Medulla oblongata (tissue), 1 donor: Measurements from ENCODE around the gene EDIL3.

Source experiments
- DNase-seq: peaks from one replicate; pipeline ENCODE4 v3.0.0-alpha.2; 2015; ENCODE audit errors: extremely low spot score

The EDIL3 gene

DNA sequence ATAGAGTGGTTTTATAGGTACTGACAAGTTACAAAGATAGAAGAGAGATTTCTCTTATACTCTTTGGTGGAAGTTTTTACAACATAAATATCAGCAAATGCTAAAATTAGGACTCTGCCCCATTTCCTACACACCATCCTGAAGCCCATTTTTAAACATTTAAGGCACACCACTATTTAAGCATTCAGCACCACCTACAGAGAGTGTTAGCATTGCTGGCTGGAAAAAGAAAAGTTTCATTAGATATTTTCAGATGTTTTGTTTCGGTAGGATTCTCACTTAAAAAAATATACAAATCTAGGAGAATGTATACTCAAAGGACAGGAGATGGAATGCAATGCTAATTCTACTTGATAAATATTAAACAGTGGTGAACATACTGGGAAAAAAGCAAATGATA lies 471.1 kb downstream of the EDIL3 start:
- DNase-seq: no peak

DNA sequence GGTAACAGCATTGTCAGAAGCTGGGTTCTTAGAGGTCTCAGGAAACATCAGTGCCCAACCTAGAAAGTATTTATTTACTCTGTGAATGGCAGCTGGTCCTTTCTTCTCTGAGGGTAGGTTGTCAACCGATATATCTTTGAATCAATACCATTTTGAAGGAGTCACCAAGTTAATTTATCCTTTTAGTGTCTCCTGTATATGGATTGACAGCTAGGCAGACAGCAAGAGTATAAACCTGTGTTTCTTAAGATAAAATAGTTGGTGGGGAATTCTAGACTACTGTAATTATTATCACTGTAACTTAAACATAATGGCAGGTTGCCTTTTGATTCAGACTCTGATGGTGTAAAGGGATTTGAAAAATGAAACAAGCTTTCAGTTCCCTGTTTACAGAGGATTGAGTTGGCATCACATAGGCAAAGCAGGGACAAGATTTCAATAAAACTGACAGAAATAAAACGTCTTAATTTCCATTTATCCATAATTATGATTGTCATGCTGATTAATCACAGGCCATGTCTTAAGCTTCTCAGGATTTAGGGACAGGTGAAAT lies 473.2 kb downstream of the EDIL3 start:
- no peak for DNase-seq

DNA sequence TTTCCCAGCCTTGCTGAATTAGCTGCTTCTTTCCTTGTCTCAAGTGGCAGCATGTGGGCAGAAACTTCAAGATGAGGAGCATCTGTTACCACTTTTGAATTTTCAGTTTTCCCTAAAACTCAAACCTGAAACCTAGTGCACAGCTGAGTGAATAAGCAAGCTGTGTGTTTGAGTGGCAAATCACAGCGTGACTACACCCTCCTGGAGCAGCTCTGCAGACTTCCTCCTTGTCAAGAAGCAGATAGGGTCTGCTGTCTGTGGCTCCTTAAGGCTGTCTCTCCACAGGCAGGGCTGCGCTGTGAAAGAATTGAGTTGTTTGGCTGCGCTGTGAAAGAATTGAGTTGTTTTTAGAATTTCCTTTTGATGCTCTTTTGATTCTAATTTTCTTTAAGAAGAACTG lies 484.4 kb downstream of the EDIL3 start:
- no peak for DNase-seq

DNA sequence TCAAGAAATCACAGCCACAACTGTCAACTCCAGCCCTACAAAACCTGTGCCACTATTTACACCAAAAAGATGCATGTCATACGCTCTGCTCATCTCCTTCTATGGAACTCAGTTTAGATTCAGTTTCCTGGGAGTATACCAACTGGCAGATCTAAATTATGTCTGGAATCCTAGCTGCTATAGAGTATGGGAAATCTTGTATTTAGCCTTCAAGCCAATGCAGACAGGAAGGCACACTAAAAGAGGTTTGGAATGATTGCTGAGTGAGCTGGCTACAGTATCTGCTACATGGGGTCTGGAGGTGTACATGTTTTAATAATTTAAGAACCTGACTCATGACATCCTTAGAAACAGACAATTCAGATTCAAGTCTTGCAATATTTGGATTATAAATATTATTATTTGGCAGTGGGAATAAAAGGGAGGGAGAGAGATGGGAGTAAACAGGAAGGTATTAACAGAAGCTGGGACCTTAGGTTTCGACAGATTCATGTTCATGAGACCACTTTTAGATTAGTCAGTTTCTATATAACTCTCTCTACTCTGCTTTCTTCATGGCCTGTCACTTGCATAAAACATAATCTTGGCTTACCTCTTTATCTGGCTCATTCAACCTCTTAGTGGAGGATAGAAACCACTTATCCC lies 485.2 kb downstream of the EDIL3 start:
- DNase-seq: no peak

DNA sequence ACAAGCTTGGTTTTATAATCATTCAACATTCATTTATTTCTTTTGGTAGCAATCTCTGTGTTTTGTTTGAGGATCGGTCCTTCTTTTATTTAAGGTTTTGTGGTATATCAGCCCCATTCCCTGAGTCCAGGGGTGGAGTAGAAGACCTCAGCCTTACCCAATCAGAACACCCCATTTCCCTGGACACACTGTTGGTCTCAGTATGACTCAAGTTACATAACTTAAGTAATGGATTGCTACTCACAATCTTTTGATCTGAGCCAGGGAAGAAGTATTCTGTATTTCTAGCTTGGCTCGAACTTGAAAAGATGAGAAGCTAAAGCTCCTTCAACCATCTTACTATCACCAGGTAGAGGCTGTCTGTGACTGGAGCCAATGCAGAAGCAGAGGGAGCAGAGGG lies 488.8 kb downstream of the EDIL3 start:
- no peak for DNase-seq

DNA sequence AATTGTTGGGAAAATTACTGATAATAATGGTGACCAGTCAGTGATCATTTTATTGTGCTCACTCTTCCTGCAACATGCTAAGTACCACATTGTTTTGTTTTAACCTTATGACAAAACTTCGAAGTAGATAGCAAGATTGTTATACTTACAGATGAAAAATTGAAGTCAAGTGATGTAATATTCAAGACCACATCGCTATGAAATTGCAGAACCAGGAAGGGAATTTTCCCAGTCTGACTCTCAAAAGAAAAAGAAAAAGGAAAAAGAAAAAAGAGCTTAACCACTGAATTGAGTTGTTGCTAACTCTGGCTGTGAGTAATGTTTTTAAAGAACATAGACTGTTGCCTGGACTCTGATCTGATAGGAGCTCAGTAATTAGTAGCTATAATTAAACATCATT lies 493.4 kb downstream of the EDIL3 start:
- no peak for DNase-seq
